MM.1S (cell line): ENCODE data around the gene IRF3.
A peak's percentile ranks its signal among the peaks of the same experiment; 100 is the strongest.

Source experiments
- CTCF ChIP-seq: fragments of 300-600 bp; sonication (generic); IDR thresholded peaks from 2 replicates; pipeline ENCODE4 v1.5.1; 2016; ENCODE audit warnings: antibody characterized with exemption, low read length, mixed read lengths
- EZH2 ChIP-seq: fragments of 300-600 bp; sonication (generic); optimal IDR thresholded peaks from 2 replicates; pipeline ENCODE3; 2017; ENCODE audit warnings: low read depth, mild to moderate bottlenecking, antibody characterized with exemption, low read length, mixed read lengths

DNA sequence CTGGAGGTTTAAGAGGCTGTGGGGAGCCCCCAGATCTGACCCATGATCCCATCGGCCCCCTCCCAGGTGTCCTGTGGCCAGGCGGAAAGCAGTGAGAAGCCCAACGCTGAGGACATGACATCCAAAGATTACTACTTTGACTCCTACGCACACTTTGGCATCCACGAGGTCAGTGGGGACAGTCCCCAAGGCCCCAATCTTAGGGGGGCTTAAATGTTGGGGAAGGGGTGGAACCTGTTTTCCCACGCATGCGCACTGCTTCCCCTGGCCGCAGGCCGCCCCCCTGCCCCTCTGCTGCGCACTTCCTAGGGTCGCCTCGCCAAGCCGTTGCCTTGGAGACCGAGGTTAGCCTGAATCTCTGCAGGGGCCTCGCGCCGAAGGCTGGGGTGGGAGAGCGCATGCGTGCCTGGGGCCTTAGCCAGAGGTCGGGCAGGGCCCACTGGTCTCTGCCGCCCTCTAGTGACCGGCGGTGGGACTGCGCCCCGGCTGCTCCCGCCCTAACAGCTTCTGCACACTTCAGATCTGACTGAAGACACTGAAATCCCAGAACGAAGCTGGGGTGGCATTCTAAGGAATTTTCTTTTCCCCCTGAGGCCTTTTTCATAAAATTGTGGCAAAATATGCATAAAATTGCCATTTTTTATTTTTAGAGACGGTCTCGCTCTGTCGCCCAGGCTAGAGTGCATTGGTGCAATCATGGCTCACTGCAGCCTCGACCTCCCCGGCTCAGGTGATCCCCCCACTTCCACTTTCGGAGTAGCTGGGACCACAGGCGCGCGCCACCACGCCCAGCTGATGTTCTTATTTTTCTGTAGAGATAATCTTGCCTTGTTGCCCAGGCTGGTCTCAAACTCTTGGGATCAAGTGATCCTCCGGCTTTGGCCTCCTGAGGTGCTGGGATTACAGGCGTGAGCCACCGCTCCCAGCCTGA lies 15.0 kb upstream of the IRF3 start:
- peak; percentile 97 for TF ChIP-seq CTCF
- TF ChIP-seq EZH2 = no peak
